ENCODE results near the gene CDK10.

- no peak for TF ChIP-seq TEAD4 (IDR thresholded peaks at IDR 0.05)
- no peak for TF ChIP-seq CEBPB (IDR thresholded peaks at IDR 0.05)
- no peak for TF ChIP-seq REST (IDR thresholded peaks at IDR 0.05; ENCODE audit: low read depth)
- no peak for TF ChIP-seq YY1 (IDR thresholded peaks at IDR 0.05; ENCODE audit: low read depth)
- no peak for TF ChIP-seq CREB1 (IDR thresholded peaks at IDR 0.05; ENCODE audit: low read depth)
- TF ChIP-seq NFIC (IDR thresholded peaks at IDR 0.05): no peak
- no peak for TF ChIP-seq TAF1 (IDR thresholded peaks at IDR 0.05; ENCODE audit: low read depth)
- TF ChIP-seq EP300 (IDR thresholded peaks at IDR 0.05; ENCODE audit: borderline replicate concordance): no peak
- no peak for TF ChIP-seq RAD21 (IDR thresholded peaks at IDR 0.05; ENCODE audit: low read depth)
- TF ChIP-seq MAX (IDR thresholded peaks at IDR 0.05): no peak
- no peak for TF ChIP-seq ZBTB7A (IDR thresholded peaks at IDR 0.05; ENCODE audit: low read depth)
Observed at GRCh38 chr16:89744813-89745212, 58.3 kb downstream of the CDK10 start.

Data from Ishikawa (cell line).